Ectodermal cell (in vitro differentiated cells): Measurements from ENCODE around the gene TUBB4A.

ENCODE experiments used
- H3K27ac ChIP-seq: 2 replicates; pipeline ENCODE4 v1.7.0; 2013; ENCODE audit warnings: mild to moderate bottlenecking, low read depth, low read length; ENCODE audit not compliant: insufficient read depth, poor library complexity, severe bottlenecking
- H3K27me3 ChIP-seq: 2 replicates; pipeline ENCODE4 v1.7.0; 2013; ENCODE audit warnings: mild to moderate bottlenecking, low read length; ENCODE audit not compliant: insufficient read depth, control insufficient read depth, poor library complexity, severe bottlenecking
- H3K36me3 ChIP-seq: one replicate; pipeline ENCODE4 v1.7.0; 2013; ENCODE audit warnings: low read length; ENCODE audit not compliant: control insufficient read depth, insufficient read depth
- H3K4me1 ChIP-seq: one replicate; pipeline ENCODE4 v1.7.0; 2013; ENCODE audit warnings: low read length; ENCODE audit not compliant: control insufficient read depth, insufficient read depth
- H3K4me3 ChIP-seq: 2 replicates; pipeline ENCODE4 v1.7.0; 2013; ENCODE audit warnings: low read depth, low read length, control low read depth; ENCODE audit not compliant: insufficient read depth
- H3K9me3 ChIP-seq: 2 replicates; pipeline ENCODE4 v1.7.0; 2013; ENCODE audit warnings: mild to moderate bottlenecking, low read length, moderate library complexity; ENCODE audit not compliant: control insufficient read depth
- WGBS, 2 experiments: methylation state at CpG; one replicate each; pipeline ENCODE4 v1.1.7; 2013; ENCODE audit warnings: missing lambda C conversion rate in 2 of 2; 5-methylcytosine and 5-hydroxymethylcytosine counted together

TUBB4A gene

DNA sequence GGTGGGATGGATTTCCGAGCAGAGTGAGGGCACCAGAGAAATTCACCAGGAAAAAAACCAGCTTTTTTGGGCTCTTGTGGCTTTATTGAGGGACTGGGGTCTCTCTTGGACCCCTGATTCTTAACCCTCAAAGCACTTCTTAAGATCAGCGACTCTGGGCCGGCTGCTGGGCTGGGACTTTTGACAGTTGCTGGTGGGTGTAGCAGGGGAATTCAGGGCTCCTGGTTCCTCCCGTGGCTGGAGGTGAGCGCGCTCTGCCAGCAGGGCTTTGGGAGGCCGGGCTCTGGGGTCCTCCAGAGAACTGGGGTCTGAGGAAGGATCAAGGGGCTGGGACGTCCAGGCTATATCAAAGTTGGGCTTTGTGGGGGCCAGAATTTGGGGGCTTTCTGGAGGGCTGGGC is 34.7 kb downstream of the TUBB4A start:
- WGBS, 2 experiments, result 89% methylated on average over 8 of the region's 8 CpGs
- Histone ChIP-seq H3K27me3 (peaks cover 41% of the 10 kb centered on the region), H3K4me1 (peaks cover 6% of the 10 kb centered on the region), H3K4me3 (no peak overlapping the region), H3K27ac (no peak overlapping the region), H3K36me3 (no peaks in the 10 kb centered on the region), H3K9me3 (no peaks in the 10 kb centered on the region)

DNA sequence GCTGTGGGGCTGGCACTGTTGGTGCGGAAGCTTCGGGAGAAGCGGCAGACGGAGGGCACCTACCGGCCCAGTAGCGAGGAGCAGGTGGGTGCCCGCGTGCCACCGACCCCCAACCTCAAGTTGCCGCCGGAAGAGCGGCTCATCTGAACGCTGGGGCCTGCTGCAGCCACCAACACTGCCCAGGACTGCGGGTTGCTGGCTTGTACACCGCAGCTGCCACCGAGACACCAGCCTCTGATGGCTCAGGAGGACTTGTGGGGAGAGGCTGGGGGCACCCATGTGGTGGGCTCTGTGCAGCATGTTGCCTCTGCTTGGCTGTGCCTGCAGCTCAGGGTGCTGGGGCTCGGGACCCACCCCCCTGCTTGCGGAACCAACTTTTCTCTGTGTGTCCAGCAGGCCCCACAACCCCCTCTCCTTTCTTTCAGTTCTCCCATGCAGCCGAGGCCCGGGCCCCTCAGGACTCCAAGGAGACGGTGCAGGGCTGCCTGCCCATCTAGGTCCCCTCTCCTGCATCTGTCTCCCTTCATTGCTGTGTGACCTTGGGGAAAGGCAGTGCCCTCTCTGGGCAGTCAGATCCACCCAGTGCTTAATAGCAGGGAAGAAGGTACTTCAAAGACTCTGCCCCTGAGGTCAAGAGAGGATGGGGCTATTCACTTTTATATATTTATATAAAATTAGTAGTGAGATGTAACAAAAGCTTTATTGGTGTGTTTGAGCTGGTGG is 35.4 kb downstream of the TUBB4A start:
- H3K9me3 ChIP-seq, result no peaks in the 10 kb centered on the region
- no peak overlapping the region for H3K27ac ChIP-seq
- H3K36me3 ChIP-seq, result no peaks in the 10 kb centered on the region
- WGBS, 2 experiments, result 93 to 94% methylated on average over 21 of the region's 21 CpGs
- H3K4me1 ChIP-seq, result peaks cover 6% of the 10 kb centered on the region
- H3K4me3 ChIP-seq, result no peak overlapping the region
- H3K27me3 ChIP-seq, result peaks cover 48% of the 10 kb centered on the region

DNA sequence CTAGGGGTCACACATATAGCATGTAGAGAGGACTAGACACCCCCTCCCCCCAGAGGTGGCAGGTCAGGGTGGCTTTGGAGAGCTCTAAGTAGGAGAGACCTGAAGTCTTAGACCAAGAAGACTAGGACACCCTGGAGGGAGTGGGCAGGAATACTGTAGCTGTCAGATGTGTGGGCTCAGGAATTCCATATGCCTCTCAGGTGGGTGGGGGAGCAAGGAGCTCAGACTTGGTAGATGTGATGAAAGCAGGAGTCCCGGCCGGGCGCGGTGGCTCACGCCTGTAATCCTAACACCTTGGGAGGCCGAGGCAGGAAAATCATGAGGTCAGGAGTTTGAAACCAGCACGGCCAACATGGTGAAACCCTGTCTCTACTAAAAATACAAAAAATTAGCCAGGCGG is 36.4 kb downstream of the TUBB4A start:
- Histone ChIP-seq H3K4me1 (peaks cover 6% of the 10 kb centered on the region), H3K27me3 (peaks cover 49% of the 10 kb centered on the region), H3K27ac (no peak overlapping the region), H3K36me3 (no peaks in the 10 kb centered on the region), H3K9me3 (no peaks in the 10 kb centered on the region), H3K4me3 (no peak overlapping the region)
- WGBS, 2 experiments, result 92 to 93% methylated on average over 8 of the region's 8 CpGs

DNA sequence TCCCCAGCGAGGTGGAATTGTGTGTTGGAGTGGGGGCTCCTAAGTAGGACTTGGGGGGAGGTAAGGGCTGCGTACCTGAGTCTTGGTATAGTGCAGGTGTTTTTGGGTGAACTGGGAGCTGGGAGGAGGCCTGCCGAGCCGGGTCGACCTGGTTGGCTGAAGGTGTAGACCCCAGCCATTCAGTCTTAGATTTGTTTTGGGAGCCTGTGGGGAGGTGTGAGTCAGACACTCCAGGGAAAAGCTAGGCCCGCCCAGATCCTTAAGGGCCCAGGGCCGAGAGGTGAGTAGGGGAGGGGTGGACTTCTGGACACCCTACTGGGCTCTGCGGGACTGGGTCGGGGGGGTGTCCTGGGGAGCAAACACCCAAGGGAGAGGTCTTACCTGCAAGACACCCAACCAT is 37.1 kb downstream of the TUBB4A start:
- Histone ChIP-seq H3K27me3 (peaks cover 49% of the 10 kb centered on the region), H3K4me1 (peaks cover 6% of the 10 kb centered on the region), H3K9me3 (no peaks in the 10 kb centered on the region), H3K4me3 (no peak overlapping the region), H3K27ac (no peak overlapping the region), H3K36me3 (no peaks in the 10 kb centered on the region)
- WGBS, 2 experiments, result 40 to 50% methylated on average over 9 of the region's 9 CpGs

DNA sequence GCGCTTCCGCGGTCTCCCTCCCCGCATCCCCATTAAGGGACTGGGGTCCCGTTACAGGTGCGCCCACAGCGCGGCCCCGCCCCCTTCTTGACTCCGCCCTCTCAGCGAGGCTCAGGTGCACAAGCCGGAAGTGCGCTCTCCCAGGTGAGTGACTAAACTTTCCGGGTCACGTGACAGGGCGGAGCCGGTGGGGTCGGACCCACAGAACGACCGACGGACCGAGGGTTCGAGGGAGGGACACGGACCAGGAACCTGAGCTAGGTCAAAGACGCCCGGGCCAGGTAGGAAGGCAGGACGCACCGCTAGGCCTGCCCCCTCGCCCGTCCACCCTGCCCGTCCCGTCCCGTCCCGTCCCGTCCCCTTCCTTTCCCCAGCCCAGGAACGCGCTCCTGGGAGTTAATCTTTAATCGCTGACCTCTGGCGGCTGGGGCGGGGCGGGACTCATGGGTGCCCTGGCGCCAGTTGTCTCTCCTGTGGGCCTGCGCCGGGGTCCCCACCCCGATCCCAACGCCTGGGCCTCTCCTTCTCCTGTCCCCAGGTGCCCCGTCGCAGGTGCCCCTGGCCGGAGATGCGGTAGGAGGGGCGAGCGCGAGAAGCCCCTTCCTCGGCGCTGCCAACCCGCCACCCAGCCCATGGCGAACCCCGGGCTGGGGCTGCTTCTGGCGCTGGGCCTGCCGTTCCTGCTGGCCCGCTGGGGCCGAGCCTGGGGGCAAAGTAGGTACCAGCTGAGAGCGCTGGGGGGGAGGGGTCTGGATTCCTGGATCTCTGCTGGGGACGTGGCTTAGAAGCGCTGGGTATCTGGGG is 37.8 kb downstream of the TUBB4A start, which contains the start of gene CRB3:
Gene CRB3, plus strand, starts transcription at position 202 of the 804 bp plus-strand sequence. Its CDS starts 431 bp downstream, at position 633.
- Histone ChIP-seq H3K27ac (no peak within 1 kb of the TSS), H3K9me3 (no peaks in the 10 kb centered on the region), H3K4me1 (peaks cover 6% of the 10 kb centered on the region), H3K4me3 (peak within 1 kb of the TSS; percentile 33), H3K36me3 (no peaks in the 10 kb centered on the region), H3K27me3 (peaks cover 49% of the 10 kb centered on the region)
- 2 to 3% methylated on average over 65 of the region's 65 CpGs for WGBS, 2 experiments

DNA sequence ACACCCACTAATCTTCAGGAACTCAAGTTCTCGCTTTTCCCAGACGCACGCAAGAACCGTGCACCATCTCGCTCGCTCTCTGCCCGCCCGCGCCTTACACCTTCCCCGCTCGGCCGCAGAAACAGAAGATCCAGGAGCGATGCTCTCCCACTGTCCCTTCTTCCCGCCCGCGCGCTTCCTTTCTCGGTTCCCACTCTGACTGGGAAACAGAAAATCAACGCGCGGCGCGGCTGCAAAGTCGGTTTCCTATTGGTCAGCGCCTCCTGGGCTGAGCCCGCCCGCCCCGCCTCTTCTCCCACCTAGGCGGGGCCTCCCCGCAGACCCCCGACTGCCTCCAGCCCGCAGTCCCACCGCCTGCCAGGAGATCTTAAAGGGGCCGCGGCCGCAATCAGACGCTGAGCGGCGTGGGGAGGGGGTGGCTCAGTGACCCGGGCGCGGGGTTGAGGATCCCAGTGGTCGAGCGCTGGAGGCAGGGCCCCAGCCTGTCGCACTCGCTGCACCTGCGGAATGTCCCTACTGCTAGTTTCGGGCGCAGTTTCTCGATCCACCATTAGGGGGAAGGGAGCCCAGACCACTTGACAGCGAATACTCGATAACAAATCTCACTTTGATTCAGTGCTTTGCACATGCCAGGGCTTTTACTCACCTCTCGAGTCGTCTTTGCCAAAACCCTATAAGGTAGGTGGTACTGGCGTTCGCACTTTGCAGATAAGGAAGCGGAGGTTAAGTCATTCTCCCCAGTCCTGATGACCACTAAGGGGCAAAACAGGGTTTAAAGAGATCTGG is 41.8 kb downstream of the TUBB4A start:
- Histone ChIP-seq H3K9me3 (no peaks in the 10 kb centered on the region), H3K27ac (no peak overlapping the region), H3K4me1 (peaks cover 12% of the 10 kb centered on the region), H3K36me3 (peaks cover 10% of the 10 kb centered on the region), H3K27me3 (peaks cover 43% of the 10 kb centered on the region), H3K4me3 (peak overlapping the region; percentile 55)
- 0% methylated on average over 57 of the region's 57 CpGs for WGBS, 2 experiments

DNA sequence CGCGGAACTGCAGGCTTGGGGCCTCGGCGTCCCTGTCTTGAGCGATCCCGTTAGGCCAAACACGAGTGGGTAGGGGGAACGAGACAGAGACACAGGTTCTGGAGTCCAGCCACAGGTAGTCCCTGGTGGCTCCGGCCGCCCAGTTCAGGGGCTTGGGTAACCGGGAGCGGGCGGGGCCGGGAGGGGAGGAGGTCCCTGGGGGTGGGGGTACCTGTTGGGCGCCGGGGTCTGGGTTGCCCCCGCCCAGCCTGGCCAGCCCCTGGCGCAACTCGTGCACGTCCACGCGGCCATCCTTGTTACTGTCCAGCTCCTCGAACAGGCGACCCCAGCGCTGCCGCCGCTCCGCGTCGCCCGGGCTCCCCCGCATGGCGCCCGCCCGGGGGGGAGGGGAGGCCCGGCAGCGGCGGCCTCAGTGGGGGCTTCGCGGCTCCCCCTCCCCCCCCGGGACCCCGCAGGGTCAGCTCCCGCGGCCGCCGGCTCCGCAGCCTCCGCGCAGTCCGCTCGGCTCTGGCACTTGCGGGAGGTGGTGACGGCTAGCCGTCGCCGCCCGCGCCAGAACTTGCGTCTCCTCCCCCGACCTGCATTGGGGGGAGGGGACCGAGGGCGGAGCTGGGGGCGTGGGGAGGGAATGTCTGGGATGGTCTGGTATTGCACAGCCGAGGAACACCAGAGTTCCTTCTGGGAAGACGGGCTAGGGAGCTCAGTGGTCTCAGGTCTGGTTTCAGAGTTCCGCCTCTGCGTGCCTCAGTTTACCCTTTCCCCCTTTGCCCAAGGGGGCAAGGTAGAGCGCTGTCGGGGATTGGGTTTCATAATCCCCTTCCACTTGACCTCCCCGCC is 42.6 kb downstream of the TUBB4A start, which contains the start of gene SLC25A23:
Gene SLC25A23, minus strand, starts transcription at position 531 of the 837 bp plus-strand sequence. Its CDS starts 164 bp downstream, at position 367.
- H3K4me3 ChIP-seq, result peak within 1 kb of the TSS; percentile 55
- peaks cover 7% of the 10 kb centered on the region for H3K4me1 ChIP-seq
- no peak within 1 kb of the TSS for H3K27ac ChIP-seq
- 1% methylated on average over 70 of the region's 70 CpGs for WGBS, 2 experiments
- H3K27me3 ChIP-seq, result peaks cover 34% of the 10 kb centered on the region
- no peaks in the 10 kb centered on the region for H3K9me3 ChIP-seq
- H3K36me3 ChIP-seq, result peaks cover 18% of the 10 kb centered on the region

DNA sequence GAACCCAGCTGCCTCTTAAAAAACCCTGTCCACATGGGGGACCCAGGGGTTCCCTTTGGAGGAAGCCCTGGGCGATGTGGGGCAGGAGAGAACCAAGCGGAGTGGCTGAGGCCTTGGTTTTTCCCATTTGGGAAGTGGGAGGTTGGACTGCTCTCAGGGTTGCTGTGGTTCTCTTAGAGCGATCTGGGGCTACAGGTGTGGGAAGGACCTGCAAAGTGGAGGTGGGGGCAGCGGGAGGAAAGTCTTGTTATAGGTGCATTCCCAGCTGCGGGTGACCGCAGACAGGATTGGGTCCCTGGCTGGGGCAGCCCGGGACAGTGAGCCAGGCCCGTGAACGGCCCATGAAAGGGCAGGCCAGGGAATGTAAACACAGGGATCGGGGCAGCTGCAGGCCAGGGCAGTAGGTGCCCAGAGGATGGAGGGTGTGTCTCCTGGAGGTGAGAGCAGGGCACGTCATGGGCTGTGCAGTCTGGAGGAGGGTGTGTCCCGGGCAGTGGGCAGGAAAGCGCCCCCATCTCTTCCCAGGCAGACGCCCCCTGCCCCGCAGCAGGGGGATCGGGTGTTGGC is 43.3 kb downstream of the TUBB4A start:
- H3K9me3 ChIP-seq, result no peaks in the 10 kb centered on the region
- peaks cover 27% of the 10 kb centered on the region for H3K27me3 ChIP-seq
- 41 to 43% methylated on average over 16 of the region's 16 CpGs for WGBS, 2 experiments
- peaks cover 25% of the 10 kb centered on the region for H3K36me3 ChIP-seq
- peaks cover 6% of the 10 kb centered on the region for H3K4me1 ChIP-seq
- peak overlapping the region; percentile 55 for H3K4me3 ChIP-seq
- H3K27ac ChIP-seq, result no peak overlapping the region

DNA sequence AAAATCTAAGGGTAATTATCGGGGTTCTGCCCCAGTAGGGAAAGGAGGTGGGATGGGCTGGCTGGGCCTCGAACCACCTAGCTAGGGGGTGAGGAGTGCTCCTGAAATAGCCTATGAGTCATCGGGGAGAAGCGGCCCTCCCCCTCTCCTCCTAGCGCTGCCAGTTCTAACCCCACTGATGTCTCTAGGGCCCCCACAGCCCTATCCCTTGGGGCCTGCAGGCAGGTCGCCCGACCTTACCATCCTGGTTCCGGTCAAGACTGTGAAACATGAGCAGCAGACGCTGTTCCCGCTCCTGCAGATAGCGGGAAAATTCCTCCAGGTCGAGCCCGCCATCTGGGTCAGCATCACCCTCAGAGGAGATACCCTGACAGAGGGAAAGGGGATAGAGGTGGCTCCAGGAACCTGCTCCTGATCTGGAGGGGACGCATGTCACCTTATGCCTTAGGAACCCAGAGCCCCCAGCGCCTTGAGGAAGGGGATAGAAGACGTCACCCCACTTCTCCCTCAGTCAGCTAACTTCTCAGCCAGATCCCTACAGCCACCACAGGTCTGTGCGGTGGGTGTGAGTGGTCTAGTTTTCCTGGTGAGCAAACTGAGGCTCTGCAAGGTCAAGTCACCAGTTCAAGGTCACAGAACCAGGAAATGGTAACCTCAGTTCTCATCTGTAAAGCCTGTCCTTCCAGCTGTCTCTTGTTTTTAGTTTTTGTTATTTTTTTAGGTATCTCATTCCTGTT is 44.0 kb downstream of the TUBB4A start:
- peaks cover 6% of the 10 kb centered on the region for H3K4me1 ChIP-seq
- 82 to 86% methylated on average over 17 of the region's 17 CpGs for WGBS, 2 experiments
- no peak overlapping the region for H3K27ac ChIP-seq
- H3K4me3 ChIP-seq, result no peak overlapping the region
- H3K9me3 ChIP-seq, result no peaks in the 10 kb centered on the region
- peaks cover 21% of the 10 kb centered on the region for H3K27me3 ChIP-seq
- peaks cover 29% of the 10 kb centered on the region for H3K36me3 ChIP-seq
